HepG2 (cell line): Measurements from ENCODE around the gene FAM228B. TPM values are rescaled to one million over a fixed set of nuclear protein-coding genes. Genes with fewer than 3 reads are reported as not detected.

Experiments used
- DR1 ChIP-seq: sonication (generic); formaldehyde crosslinking; IDR thresholded peaks from 2 replicates; pipeline ENCODE4 v1.8.0; 2021; ENCODE audit warnings: mild to moderate bottlenecking, missing genetic modification reagents, inconsistent platforms
- HNRNPK ChIP-seq: fragments of 200-400 bp; formaldehyde crosslinking; IDR thresholded peaks from 2 replicates; pipeline ENCODE4 v1.6.1; 2018; ENCODE audit warnings: low read length, low read depth, moderate library complexity, mild to moderate bottlenecking; ENCODE audit not compliant: poor library complexity, severe bottlenecking
- HOXD1 ChIP-seq: sonication (generic); formaldehyde crosslinking; IDR thresholded peaks from 2 replicates; pipeline ENCODE4 v1.5.0; 2020; ENCODE audit warnings: missing genetic modification reagents
- KDM6A ChIP-seq: IDR thresholded peaks from 2 replicates; pipeline ENCODE4 v1.6.1; 2016; ENCODE audit warnings: low read depth
- MAX ChIP-seq: IDR thresholded peaks from 2 replicates; pipeline ENCODE4 v1.6.1; 2012; ENCODE audit warnings: inconsistent platforms
- NCOA1 ChIP-seq: sonication (generic); formaldehyde crosslinking; IDR thresholded peaks from 2 replicates; pipeline ENCODE4 v1.9.0; 2021; ENCODE audit warnings: missing genetic modification reagents
- NCOA5 ChIP-seq: sonication (generic); formaldehyde crosslinking; IDR thresholded peaks from 2 replicates; pipeline ENCODE4 v1.4.0; 2020; ENCODE audit warnings: missing genetic modification reagents
- POLR2A ChIP-seq, 2 experiments: IDR thresholded peaks; 2 replicates each; pipeline ENCODE4 v1.6.1; 2011; ENCODE audit warnings: low read depth in 2 of 2, low read length in 2 of 2, mild to moderate bottlenecking in 1 of 2, moderate library complexity in 1 of 2; ENCODE audit not compliant: insufficient read depth in 1 of 2
- RCOR2 ChIP-seq: IDR thresholded peaks from 2 replicates; pipeline ENCODE4 v1.6.1; 2016; ENCODE audit warnings: missing biosample characterization, missing genetic modification reagents
- SOX6 ChIP-seq, 2 experiments: fragments of 450-650 bp in 1 of 2; sonication (generic) in 1 of 2; formaldehyde crosslinking in 1 of 2; IDR thresholded peaks; 2 replicates each; pipeline versions ENCODE4 v1.4.0 to v1.6.1; 2017 to 2020; ENCODE audit warnings: antibody characterized with exemption in 1 of 2, mild to moderate bottlenecking in 1 of 2, missing genetic modification reagents in 1 of 2
- TAF15 ChIP-seq: fragments of 200-400 bp; formaldehyde crosslinking; IDR thresholded peaks from one replicate; pipeline ENCODE4 v1.6.1; 2018; ENCODE audit warnings: mild to moderate bottlenecking, low read depth, low read length; ENCODE audit not compliant: poor library complexity, severe bottlenecking
- TBL1XR1 ChIP-seq: fragments of 150-350 bp; IDR thresholded peaks from 2 replicates; pipeline ENCODE4 v1.6.1; 2014; ENCODE audit warnings: borderline replicate concordance, low read length; ENCODE audit not compliant: partially characterized antibody
- TEAD2 ChIP-seq: sonication (generic); formaldehyde crosslinking; IDR thresholded peaks from 2 replicates; pipeline ENCODE4 v1.9.0; 2021; ENCODE audit warnings: missing genetic modification reagents
- ZFP37 ChIP-seq: sonication (generic); formaldehyde crosslinking; IDR thresholded peaks from 2 replicates; pipeline ENCODE4 v1.4.0; 2020; ENCODE audit warnings: missing genetic modification reagents, borderline replicate concordance
- ZFYVE20 ChIP-seq: sonication (generic); formaldehyde crosslinking; IDR thresholded peaks from 2 replicates; pipeline ENCODE4 v1.8.0; 2023; ENCODE audit warnings: low read depth, mild to moderate bottlenecking, moderate library complexity, missing genetic modification reagents, borderline replicate concordance
- ZNF362 ChIP-seq: sonication (generic); formaldehyde crosslinking; IDR thresholded peaks from 2 replicates; pipeline ENCODE4 v1.4.0; 2020; ENCODE audit warnings: missing genetic modification reagents, mild to moderate bottlenecking, borderline replicate concordance
- ZNF589 ChIP-seq: sonication (generic); formaldehyde crosslinking; conservative IDR thresholded peaks from 2 replicates; pipeline ENCODE4 v1.8.0; 2022; ENCODE audit warnings: mild to moderate bottlenecking, moderate library complexity, missing genetic modification reagents
- ZNF773 ChIP-seq: sonication (generic); formaldehyde crosslinking; IDR thresholded peaks from 2 replicates; pipeline ENCODE4 v1.4.0; 2020; ENCODE audit warnings: missing genetic modification reagents, borderline replicate concordance
- ZNF781 ChIP-seq: sonication (generic); formaldehyde crosslinking; IDR thresholded peaks from 2 replicates; pipeline ENCODE4 v1.5.1; 2020; ENCODE audit warnings: borderline replicate concordance, mild to moderate bottlenecking, missing genetic modification reagents; ENCODE audit errors: not compliant biosample characterization
- ZSCAN20 ChIP-seq: sonication (generic); formaldehyde crosslinking; IDR thresholded peaks from 2 replicates; pipeline ENCODE4 v1.4.0; 2020; ENCODE audit warnings: missing genetic modification reagents, mild to moderate bottlenecking, borderline replicate concordance
- polyA plus RNA-seq, 8 experiments: library from polyadenylated mRNA; depleted of rRNA in 3 of 8; stranded (reverse) in 7 of 8; unstranded in 1 of 8; fragments of >200 nt; fragmentation: Illumina TruSeq in 4 of 8; extraction: Trizol in 4 of 8; gene quantifications; 2 replicates each; pipeline versions ENCODE4 v1.2.1 to v1.2.3, GENCODE V29; 2011 to 2016; ENCODE audit warnings: low read depth in 4 of 8, missing spikeins in 1 of 8, mixed read lengths in 1 of 8; ENCODE audit not compliant: insufficient read depth in 1 of 8
- total RNA-seq, 5 experiments: library from RNA; depleted of rRNA; stranded (reverse); fragments of >200 nt; fragmentation: Illumina TruSeq; extraction: Trizol; gene quantifications; 2 replicates each; pipeline ENCODE4 v1.2.3, GENCODE V29; 2016; ENCODE audit warnings: low read depth in 1 of 5
- TF ChIP-seq, protein P1 (sequence below): sonication (generic); formaldehyde crosslinking; IDR thresholded peaks from 2 replicates; pipeline ENCODE4 v1.5.0; 2020; ENCODE audit warnings: missing genetic modification reagents
- TF ChIP-seq, protein P2 (sequence below): sonication (generic); formaldehyde crosslinking; IDR thresholded peaks from 2 replicates; pipeline ENCODE4 v1.4.0; 2020; ENCODE audit warnings: low read depth, mild to moderate bottlenecking, missing genetic modification reagents
- TF ChIP-seq, protein P3 (sequence below): sonication (generic); formaldehyde crosslinking; conservative IDR thresholded peaks from 2 replicates; pipeline ENCODE4 v1.4.0; 2020; ENCODE audit warnings: missing genetic modification reagents

The FAM228B gene
- total and polyA plus RNA-seq, 2 of the 13 experiments (the other 11 are each of a cell fraction or from before 2014, with no cell fraction given) = 0.79 to 1.1 TPM

GRCh38 chr2:24083567-24084385, 39.5 kb upstream of the FAM228B start (continued):
- TF ChIP-seq ZNF781 (CRISPR knock-in tag) (peak; percentile 73), ZNF773 (no peak; the same call in 1 of the 2 replicates), TAF15 (peak; percentile 4), TEAD2 (no peak), RCOR2 (CRISPR knock-in tag) (peak; percentile 74), ZFYVE20 (CRISPR knock-in tag) (peak; percentile 79; the same call in 1 of the 2 replicates), NCOA1 (CRISPR knock-in tag) (no peak), SOX6 (IDR thresholded peaks at IDR 0.05) (no peak), SOX6 (CRISPR knock-in tag; IDR thresholded peaks at IDR 0.05) (peak; percentile 88), HOXD1 (no peak), TBL1XR1 (no peak), MAX (peak; percentile 90), HNRNPK (no peak), NCOA5 (CRISPR knock-in tag) (no peak), POLR2A (IDR thresholded peaks at IDR 0.05; ENCODE audit: insufficient read depth in 1 of 2, low read depth in 2 of 2, low read length in 2 of 2) (peak; percentile 71 to 85; a peak in 3 of 4 replicates), ZFP37 (CRISPR knock-in tag) (peak; percentile 35; the same call in 1 of the 2 replicates), KDM6A (CRISPR knock-in tag) (no peak), ZNF589 (CRISPR knock-in tag) (peak; percentile 93), DR1 (CRISPR knock-in tag) (peak; percentile 66), ZNF362 (CRISPR knock-in tag) (peak; percentile 67), ZSCAN20 (CRISPR knock-in tag) (no peak)
- TF ChIP-seq, protein P1, sequence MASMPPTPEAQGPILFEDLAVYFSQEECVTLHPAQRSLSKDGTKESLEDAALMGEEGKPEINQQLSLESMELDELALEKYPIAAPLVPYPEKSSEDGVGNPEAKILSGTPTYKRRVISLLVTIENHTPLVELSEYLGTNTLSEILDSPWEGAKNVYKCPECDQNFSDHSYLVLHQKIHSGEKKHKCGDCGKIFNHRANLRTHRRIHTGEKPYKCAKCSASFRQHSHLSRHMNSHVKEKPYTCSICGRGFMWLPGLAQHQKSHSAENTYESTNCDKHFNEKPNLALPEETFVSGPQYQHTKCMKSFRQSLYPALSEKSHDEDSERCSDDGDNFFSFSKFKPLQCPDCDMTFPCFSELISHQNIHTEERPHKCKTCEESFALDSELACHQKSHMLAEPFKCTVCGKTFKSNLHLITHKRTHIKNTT (CRISPR knock-in tag) = no peak
- TF ChIP-seq, protein P2, sequence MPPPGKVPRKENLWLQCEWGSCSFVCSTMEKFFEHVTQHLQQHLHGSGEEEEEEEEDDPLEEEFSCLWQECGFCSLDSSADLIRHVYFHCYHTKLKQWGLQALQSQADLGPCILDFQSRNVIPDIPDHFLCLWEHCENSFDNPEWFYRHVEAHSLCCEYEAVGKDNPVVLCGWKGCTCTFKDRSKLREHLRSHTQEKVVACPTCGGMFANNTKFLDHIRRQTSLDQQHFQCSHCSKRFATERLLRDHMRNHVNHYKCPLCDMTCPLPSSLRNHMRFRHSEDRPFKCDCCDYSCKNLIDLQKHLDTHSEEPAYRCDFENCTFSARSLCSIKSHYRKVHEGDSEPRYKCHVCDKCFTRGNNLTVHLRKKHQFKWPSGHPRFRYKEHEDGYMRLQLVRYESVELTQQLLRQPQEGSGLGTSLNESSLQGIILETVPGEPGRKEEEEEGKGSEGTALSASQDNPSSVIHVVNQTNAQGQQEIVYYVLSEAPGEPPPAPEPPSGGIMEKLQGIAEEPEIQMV (CRISPR knock-in tag) = no peak
- TF ChIP-seq, protein P3, sequence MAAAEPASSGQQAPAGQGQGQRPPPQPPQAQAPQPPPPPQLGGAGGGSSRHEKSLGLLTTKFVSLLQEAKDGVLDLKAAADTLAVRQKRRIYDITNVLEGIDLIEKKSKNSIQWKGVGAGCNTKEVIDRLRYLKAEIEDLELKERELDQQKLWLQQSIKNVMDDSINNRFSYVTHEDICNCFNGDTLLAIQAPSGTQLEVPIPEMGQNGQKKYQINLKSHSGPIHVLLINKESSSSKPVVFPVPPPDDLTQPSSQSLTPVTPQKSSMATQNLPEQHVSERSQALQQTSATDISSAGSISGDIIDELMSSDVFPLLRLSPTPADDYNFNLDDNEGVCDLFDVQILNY (CRISPR knock-in tag) = 0 out of 2 replicates have a peak, but pooled peaks have one; percentile 56
